Measurements from ENCODE around the gene MT4. TPM values are rescaled to one million over a fixed set of nuclear protein-coding genes. Genes with fewer than 3 reads are reported as not detected.

Gene MT4
- 1,000 to 10,000 TPM in 1 of 4 donors, 100 to 1,000 TPM in 1, 10 to 100 TPM in 1, not detected in 1; 46.1 to 1,445 (median 937) TPM for total RNA-seq

GRCh38 chr16:56564793-56565477 lies at the start of gene MT4:
Gene MT4 (plus strand): TSS chr16:56565073. CDS start chr16:56565129, 56 bp downstream.
- TF ChIP-seq POLR2A (IDR thresholded peaks at IDR 0.05) (no peak), CTCF (IDR thresholded peaks at IDR 0.05) (no peak)
- WGBS, 2 donors, result 53 to 63% methylated on average over 10 to 12 of the region's 12 CpGs
- no peak within 1 kb of the TSS for H3K4me3 ChIP-seq (ENCODE audit: low read depth, poor library complexity, severe bottlenecking)
- intact Hi-C loops (cut with DNase I; ENCODE audit: low total_unique reads), result no loop called here
- no peak for DNase-seq (ENCODE audit: low spot score in 2 of 2)

GRCh38 chr16:56515665-56516064 lies 49.2 kb upstream of the MT4 start:
- WGBS, 2 donors, result 68 to 72% methylated on average over 6 of the region's 6 CpGs
- DNase-seq (ENCODE audit: low spot score in 2 of 2), result no peak
- TF ChIP-seq POLR2A (IDR thresholded peaks at IDR 0.05) (no peak), CTCF (IDR thresholded peaks at IDR 0.05) (no peak)
- no peak overlapping the region for H3K4me3 ChIP-seq (ENCODE audit: low read depth, poor library complexity, severe bottlenecking)
- intact Hi-C loops (cut with DNase I; ENCODE audit: low total_unique reads), result loop anchor here (10.0 kb wide), 2 partner anchors 89 to 189 kb away; partner anchors contain the start of gene MT2A

- TF ChIP-seq POLR2A (IDR thresholded peaks at IDR 0.05) (no peak), CTCF (IDR thresholded peaks at IDR 0.05) (no peak)
- H3K4me3 ChIP-seq (ENCODE audit: low read depth, poor library complexity, severe bottlenecking), result no peak overlapping the region
Observed at GRCh38 chr16:56517206-56517605, 47.7 kb upstream of the MT4 start.

GRCh38 chr16:56518425-56518824 lies 46.4 kb upstream of the MT4 start:
- no peak for DNase-seq (ENCODE audit: low spot score in 2 of 2)
- intact Hi-C loops (cut with DNase I; ENCODE audit: low total_unique reads), result loop anchor here (10.0 kb wide), 2 partner anchors 86 to 186 kb away; partner anchors contain the start of gene MT2A
- 52 to 53% methylated on average over 7 of the region's 7 CpGs for WGBS, 2 donors
- H3K4me3 ChIP-seq (ENCODE audit: low read depth, poor library complexity, severe bottlenecking), result no peak overlapping the region
- no peak for TF ChIP-seq CTCF (IDR thresholded peaks at IDR 0.05)
- TF ChIP-seq POLR2A (IDR thresholded peaks at IDR 0.05), result no peak

More at GRCh38 chr16:56517206-56517605, 47.7 kb upstream of the MT4 start:
- 91 to 93% methylated on average over 2 of the region's 2 CpGs for WGBS, 2 donors
- intact Hi-C loops (cut with DNase I; ENCODE audit: low total_unique reads), result loop anchor here (10.0 kb wide), 2 partner anchors 88 to 188 kb away; partner anchors contain the start of gene MT2A
- DNase-seq (ENCODE audit: low spot score in 2 of 2), result no peak

- WGBS, 2 donors, result 0 to 1% methylated on average over 28 to 65 of the region's 65 CpGs
- H3K4me3 ChIP-seq (ENCODE audit: low read depth, poor library complexity, severe bottlenecking), result peak within 1 kb of the TSS; percentile 76
- peak; percentile 83 to 97 for DNase-seq (ENCODE audit: low spot score in 2 of 2)
- TF ChIP-seq CTCF (IDR thresholded peaks at IDR 0.05) (no peak), POLR2A (IDR thresholded peaks at IDR 0.05) (no peak)
- intact Hi-C loops (cut with DNase I; ENCODE audit: low total_unique reads), result loop anchor here (10.0 kb wide), 2 partner anchors 85 to 185 kb away; partner anchors contain the start of gene MT2A
Observed at GRCh38 chr16:56519459-56520250, 45.2 kb upstream of the MT4 start, which contains the start of gene BBS2. Gene BBS2 (minus strand): TSS chr16:56520024. CDS start chr16:56519862, 162 bp downstream.
